Measurements from ENCODE around the gene RORC. TPM values are rescaled to one million over a fixed set of nuclear protein-coding genes. Genes with fewer than 3 reads are reported as not detected.

The RORC gene
- total and polyA plus RNA-seq, 4 donors = 0.10 to 1.6 (median 0.24) TPM; not detected in 1

- DNase-seq = no peak
- Histone ChIP-seq H3K27me3 (ENCODE audit: control insufficient read depth in 1 of 2, insufficient read depth in 2 of 2, low read length in 1 of 2) (no peaks in the 10 kb centered on the region), H3K4me1 (ENCODE audit: control insufficient read depth in 1 of 2, insufficient read depth in 2 of 2, low read length in 2 of 2) (no peaks in the 10 kb centered on the region), H3K9me3 (ENCODE audit: control insufficient read depth, low read length) (no peaks in the 10 kb centered on the region), H3K27ac (ENCODE audit: low read depth in 1 of 2, low read length in 2 of 2) (no peak overlapping the region), H3K4me3 (ENCODE audit: low read length in 2 of 2) (no peak overlapping the region), H3K36me3 (ENCODE audit: control insufficient read depth in 1 of 2, insufficient read depth in 2 of 2, low read length in 1 of 2) (no peaks in the 10 kb centered on the region)
- intact Hi-C loops (cut with DNase I) = no loop called here
- 70 to 71% methylated on average over 1 of the region's 1 CpG for WGBS, 2 donors
- no peak for ATAC-seq (ENCODE audit: low FRiP score)
These were observed 23.8 kb downstream of the RORC start for GRCh38 chr1:151807766-151808165.

- H3K27me3 ChIP-seq (ENCODE audit: control insufficient read depth in 1 of 2, insufficient read depth in 2 of 2, low read length in 1 of 2) = no peaks in the 10 kb centered on the region
- no peak for ATAC-seq (ENCODE audit: low FRiP score)
- H3K27ac ChIP-seq (ENCODE audit: low read depth in 1 of 2, low read length in 2 of 2) = no peak overlapping the region
- no peak for DNase-seq
- no peaks in the 10 kb centered on the region for H3K9me3 ChIP-seq (ENCODE audit: control insufficient read depth, low read length)
- no peak overlapping the region for H3K4me3 ChIP-seq (ENCODE audit: low read length in 2 of 2)
- no peaks in the 10 kb centered on the region for H3K4me1 ChIP-seq (ENCODE audit: control insufficient read depth in 1 of 2, insufficient read depth in 2 of 2, low read length in 2 of 2)
- intact Hi-C loops (cut with DNase I) = no loop called here
- no peaks in the 10 kb centered on the region for H3K36me3 ChIP-seq (ENCODE audit: control insufficient read depth in 1 of 2, insufficient read depth in 2 of 2, low read length in 1 of 2)
- 74 to 76% methylated on average over 5 of the region's 5 CpGs for WGBS, 2 donors
These were observed 24.5 kb downstream of the RORC start for GRCh38 chr1:151807131-151807530.

- Histone ChIP-seq H3K27ac (ENCODE audit: low read depth in 1 of 2, low read length in 2 of 2) (no peak overlapping the region), H3K36me3 (ENCODE audit: control insufficient read depth in 1 of 2, insufficient read depth in 2 of 2, low read length in 1 of 2) (no peaks in the 10 kb centered on the region), H3K9me3 (ENCODE audit: control insufficient read depth, low read length) (no peaks in the 10 kb centered on the region), H3K4me1 (ENCODE audit: control insufficient read depth in 1 of 2, insufficient read depth in 2 of 2, low read length in 2 of 2) (no peaks in the 10 kb centered on the region), H3K27me3 (ENCODE audit: control insufficient read depth in 1 of 2, insufficient read depth in 2 of 2, low read length in 1 of 2) (no peaks in the 10 kb centered on the region), H3K4me3 (ENCODE audit: low read length in 2 of 2) (no peak overlapping the region)
- 85 to 88% methylated on average over 7 of the region's 7 CpGs for WGBS, 2 donors
- ATAC-seq (ENCODE audit: low FRiP score) (no peak), DNase-seq (no peak)
- intact Hi-C loops (cut with DNase I) = no loop called here
These were observed 25.4 kb downstream of the RORC start for GRCh38 chr1:151806170-151806569.

GRCh38 chr1:151805066-151805820 lies 26.4 kb downstream of the RORC start, which contains the start of gene LINGO4:
Gene LINGO4, minus strand, starts transcription at chr1:151805419. Its CDS starts 2,715 bp downstream, at chr1:151802704.
- no peak within 1 kb of the TSS for H3K4me3 ChIP-seq (ENCODE audit: low read length in 2 of 2)
- intact Hi-C loops (cut with DNase I) = no loop called here
- H3K27me3 ChIP-seq (ENCODE audit: control insufficient read depth in 1 of 2, insufficient read depth in 2 of 2, low read length in 1 of 2) = no peaks in the 10 kb centered on the region
- 31% methylated on average over 12 of the region's 12 CpGs for WGBS, 2 donors
- DNase-seq (no peak), ATAC-seq (ENCODE audit: low FRiP score) (no peak)
- H3K4me1 ChIP-seq (ENCODE audit: control insufficient read depth in 1 of 2, insufficient read depth in 2 of 2, low read length in 2 of 2) = no peaks in the 10 kb centered on the region
- no peaks in the 10 kb centered on the region for H3K9me3 ChIP-seq (ENCODE audit: control insufficient read depth, low read length)
- H3K36me3 ChIP-seq (ENCODE audit: control insufficient read depth in 1 of 2, insufficient read depth in 2 of 2, low read length in 1 of 2) = no peaks in the 10 kb centered on the region
- H3K27ac ChIP-seq (ENCODE audit: low read depth in 1 of 2, low read length in 2 of 2) = no peak within 1 kb of the TSS

- Histone ChIP-seq H3K36me3 (ENCODE audit: control insufficient read depth in 1 of 2, insufficient read depth in 2 of 2, low read length in 1 of 2) (no peaks in the 10 kb centered on the region), H3K4me3 (ENCODE audit: low read length in 2 of 2) (no peak overlapping the region), H3K27ac (ENCODE audit: low read depth in 1 of 2, low read length in 2 of 2) (no peak overlapping the region), H3K9me3 (ENCODE audit: control insufficient read depth, low read length) (no peaks in the 10 kb centered on the region), H3K4me1 (ENCODE audit: control insufficient read depth in 1 of 2, insufficient read depth in 2 of 2, low read length in 2 of 2) (no peaks in the 10 kb centered on the region), H3K27me3 (ENCODE audit: control insufficient read depth in 1 of 2, insufficient read depth in 2 of 2, low read length in 1 of 2) (no peaks in the 10 kb centered on the region)
- intact Hi-C loops (cut with DNase I) = no loop called here
- 93 to 95% methylated on average over 3 of the region's 3 CpGs for WGBS, 2 donors
- no peak for DNase-seq
- no peak for ATAC-seq (ENCODE audit: low FRiP score)
These were observed 27.7 kb downstream of the RORC start for GRCh38 chr1:151803915-151804314.

- Histone ChIP-seq H3K36me3 (ENCODE audit: control insufficient read depth in 1 of 2, insufficient read depth in 2 of 2, low read length in 1 of 2) (no peaks in the 10 kb centered on the region), H3K27ac (ENCODE audit: low read depth in 1 of 2, low read length in 2 of 2) (no peak overlapping the region), H3K4me3 (ENCODE audit: low read length in 2 of 2) (no peak overlapping the region), H3K4me1 (ENCODE audit: control insufficient read depth in 1 of 2, insufficient read depth in 2 of 2, low read length in 2 of 2) (no peaks in the 10 kb centered on the region), H3K27me3 (ENCODE audit: control insufficient read depth in 1 of 2, insufficient read depth in 2 of 2, low read length in 1 of 2) (no peaks in the 10 kb centered on the region), H3K9me3 (ENCODE audit: control insufficient read depth, low read length) (no peaks in the 10 kb centered on the region)
- intact Hi-C loops (cut with DNase I) = no loop called here
- DNase-seq = no peak
- no peak for ATAC-seq (ENCODE audit: low FRiP score)
These were observed 28.4 kb downstream of the RORC start for GRCh38 chr1:151803164-151803563.

GRCh38 chr1:151802372-151802771 lies 29.2 kb downstream of the RORC start:
- Histone ChIP-seq H3K9me3 (ENCODE audit: control insufficient read depth, low read length) (no peaks in the 10 kb centered on the region), H3K4me3 (ENCODE audit: low read length in 2 of 2) (no peak overlapping the region), H3K27ac (ENCODE audit: low read depth in 1 of 2, low read length in 2 of 2) (no peak overlapping the region), H3K36me3 (ENCODE audit: control insufficient read depth in 1 of 2, insufficient read depth in 2 of 2, low read length in 1 of 2) (no peaks in the 10 kb centered on the region), H3K4me1 (ENCODE audit: control insufficient read depth in 1 of 2, insufficient read depth in 2 of 2, low read length in 2 of 2) (no peaks in the 10 kb centered on the region), H3K27me3 (ENCODE audit: control insufficient read depth in 1 of 2, insufficient read depth in 2 of 2, low read length in 1 of 2) (no peaks in the 10 kb centered on the region)
- ATAC-seq (ENCODE audit: low FRiP score) = no peak
- intact Hi-C loops (cut with DNase I) = no loop called here
- DNase-seq = no peak
- 89 to 91% methylated on average over 5 of the region's 5 CpGs for WGBS, 2 donors

- Histone ChIP-seq H3K27ac (ENCODE audit: low read depth in 1 of 2, low read length in 2 of 2) (no peak overlapping the region), H3K4me1 (ENCODE audit: control insufficient read depth in 1 of 2, insufficient read depth in 2 of 2, low read length in 2 of 2) (no peaks in the 10 kb centered on the region), H3K9me3 (ENCODE audit: control insufficient read depth, low read length) (no peaks in the 10 kb centered on the region), H3K27me3 (ENCODE audit: control insufficient read depth in 1 of 2, insufficient read depth in 2 of 2, low read length in 1 of 2) (no peaks in the 10 kb centered on the region), H3K4me3 (ENCODE audit: low read length in 2 of 2) (no peak overlapping the region), H3K36me3 (ENCODE audit: control insufficient read depth in 1 of 2, insufficient read depth in 2 of 2, low read length in 1 of 2) (no peaks in the 10 kb centered on the region)
- no peak for ATAC-seq (ENCODE audit: low FRiP score)
- no peak for DNase-seq
- WGBS, 2 donors = 82 to 85% methylated on average over 7 of the region's 7 CpGs
- intact Hi-C loops (cut with DNase I) = no loop called here
These were observed 29.8 kb downstream of the RORC start for GRCh38 chr1:151801846-151802245.

- no peaks in the 10 kb centered on the region for H3K9me3 ChIP-seq (ENCODE audit: control insufficient read depth, low read length)
- no peak overlapping the region for H3K4me3 ChIP-seq (ENCODE audit: low read length in 2 of 2)
- no peak overlapping the region for H3K27ac ChIP-seq (ENCODE audit: low read depth in 1 of 2, low read length in 2 of 2)
- WGBS, 2 donors = 91 to 93% methylated on average over 12 of the region's 12 CpGs
- H3K36me3 ChIP-seq (ENCODE audit: control insufficient read depth in 1 of 2, insufficient read depth in 2 of 2, low read length in 1 of 2) = peaks cover 0 to 3% of the 10 kb centered on the region in 2 donors
- DNase-seq (no peak), ATAC-seq (ENCODE audit: low FRiP score) (no peak)
- H3K4me1 ChIP-seq (ENCODE audit: control insufficient read depth in 1 of 2, insufficient read depth in 2 of 2, low read length in 2 of 2) = no peaks in the 10 kb centered on the region
- H3K27me3 ChIP-seq (ENCODE audit: control insufficient read depth in 1 of 2, insufficient read depth in 2 of 2, low read length in 1 of 2) = no peaks in the 10 kb centered on the region
- intact Hi-C loops (cut with DNase I) = no loop called here
These were observed 30.2 kb downstream of the RORC start for GRCh38 chr1:151801310-151801820.

Data from aorta (tissue), 5 donors.